Measurements from ENCODE around the gene ZNF280B.

The ZNF280B gene

DNA sequence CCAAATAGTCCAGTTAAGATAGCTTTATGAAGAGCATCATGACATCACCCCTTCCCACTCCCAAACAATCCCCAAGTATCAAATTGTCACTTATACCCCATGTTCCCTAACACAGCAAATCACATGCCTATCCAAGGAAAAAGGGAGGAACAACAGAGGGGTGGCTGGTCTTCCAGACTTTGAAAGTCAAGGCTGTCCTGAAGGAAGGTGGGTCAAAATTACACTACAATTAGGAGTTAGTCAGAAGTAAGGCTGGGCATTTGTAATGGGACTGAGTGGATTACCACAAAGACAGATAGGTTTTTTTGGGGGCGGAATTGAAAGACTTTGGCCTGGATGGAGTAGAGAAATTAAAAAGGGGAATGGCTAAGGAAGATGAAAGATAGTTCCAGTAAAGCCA is 44.6 kb upstream of the ZNF280B start (continued):
- TF ChIP-seq, protein P1, sequence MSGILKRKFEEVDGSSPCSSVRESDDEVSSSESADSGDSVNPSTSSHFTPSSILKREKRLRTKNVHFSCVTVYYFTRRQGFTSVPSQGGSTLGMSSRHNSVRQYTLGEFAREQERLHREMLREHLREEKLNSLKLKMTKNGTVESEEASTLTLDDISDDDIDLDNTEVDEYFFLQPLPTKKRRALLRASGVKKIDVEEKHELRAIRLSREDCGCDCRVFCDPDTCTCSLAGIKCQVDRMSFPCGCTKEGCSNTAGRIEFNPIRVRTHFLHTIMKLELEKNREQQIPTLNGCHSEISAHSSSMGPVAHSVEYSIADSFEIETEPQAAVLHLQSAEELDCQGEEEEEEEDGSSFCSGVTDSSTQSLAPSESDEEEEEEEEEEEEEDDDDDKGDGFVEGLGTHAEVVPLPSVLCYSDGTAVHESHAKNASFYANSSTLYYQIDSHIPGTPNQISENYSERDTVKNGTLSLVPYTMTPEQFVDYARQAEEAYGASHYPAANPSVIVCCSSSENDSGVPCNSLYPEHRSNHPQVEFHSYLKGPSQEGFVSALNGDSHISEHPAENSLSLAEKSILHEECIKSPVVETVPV (CRISPR knock-in tag; IDR thresholded peaks at IDR 0.05): no peak
- TF ChIP-seq PPARA (CRISPR knock-in tag; IDR thresholded peaks at IDR 0.05; ENCODE audit: borderline replicate concordance) (no peak), ZFP3 (CRISPR knock-in tag; IDR thresholded peaks at IDR 0.05) (no peak), CSDC2 (CRISPR knock-in tag; IDR thresholded peaks at IDR 0.05) (no peak), ESRRG (CRISPR knock-in tag; IDR thresholded peaks at IDR 0.05) (no peak), GLIS3 (CRISPR knock-in tag; IDR thresholded peaks at IDR 0.05) (no peak), TCF4 (CRISPR knock-in tag; IDR thresholded peaks at IDR 0.05; ENCODE audit: borderline replicate concordance) (no peak)
- TF ChIP-seq, protein P2, sequence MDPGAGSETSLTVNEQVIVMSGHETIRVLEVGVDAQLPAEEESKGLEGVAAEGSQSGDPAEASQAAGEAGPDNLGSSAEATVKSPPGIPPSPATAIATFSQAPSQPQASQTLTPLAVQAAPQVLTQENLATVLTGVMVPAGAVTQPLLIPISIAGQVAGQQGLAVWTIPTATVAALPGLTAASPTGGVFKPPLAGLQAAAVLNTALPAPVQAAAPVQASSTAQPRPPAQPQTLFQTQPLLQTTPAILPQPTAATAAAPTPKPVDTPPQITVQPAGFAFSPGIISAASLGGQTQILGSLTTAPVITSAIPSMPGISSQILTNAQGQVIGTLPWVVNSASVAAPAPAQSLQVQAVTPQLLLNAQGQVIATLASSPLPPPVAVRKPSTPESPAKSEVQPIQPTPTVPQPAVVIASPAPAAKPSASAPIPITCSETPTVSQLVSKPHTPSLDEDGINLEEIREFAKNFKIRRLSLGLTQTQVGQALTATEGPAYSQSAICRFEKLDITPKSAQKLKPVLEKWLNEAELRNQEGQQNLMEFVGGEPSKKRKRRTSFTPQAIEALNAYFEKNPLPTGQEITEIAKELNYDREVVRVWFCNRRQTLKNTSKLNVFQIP (CRISPR knock-in tag; IDR thresholded peaks at IDR 0.05; ENCODE audit: borderline replicate concordance, low read depth): no peak

DNA sequence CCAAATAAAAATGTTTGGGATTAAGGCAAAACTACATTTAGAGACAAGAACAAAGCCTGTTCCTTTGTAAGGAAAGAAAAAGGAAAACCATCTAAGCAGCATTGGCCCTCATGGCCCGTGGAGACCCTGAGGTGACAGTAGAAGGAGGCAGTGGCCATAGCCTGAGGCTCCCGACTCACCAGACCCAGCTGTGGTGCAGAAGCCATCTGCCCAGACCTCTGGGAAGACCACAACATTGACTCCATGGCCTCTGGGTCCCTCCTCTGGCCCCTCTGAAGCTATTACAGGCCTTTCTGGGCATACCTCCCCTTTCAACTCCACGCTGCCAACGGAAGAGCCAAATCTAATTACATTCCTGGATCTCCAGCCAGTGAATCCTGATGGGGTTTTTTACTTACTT is 44.1 kb upstream of the ZNF280B start:
- peak; percentile 65 for ATAC-seq
- peak; percentile 78 for TF ChIP-seq ZNF8 (CRISPR knock-in tag; IDR thresholded peaks at IDR 0.05)
- TF ChIP-seq TCF4 (CRISPR knock-in tag; IDR thresholded peaks at IDR 0.05; ENCODE audit: borderline replicate concordance): peak; percentile 36; the same call in 1 of the 2 replicates
- no peak for TF ChIP-seq ZFP3 (CRISPR knock-in tag; IDR thresholded peaks at IDR 0.05)

DNA sequence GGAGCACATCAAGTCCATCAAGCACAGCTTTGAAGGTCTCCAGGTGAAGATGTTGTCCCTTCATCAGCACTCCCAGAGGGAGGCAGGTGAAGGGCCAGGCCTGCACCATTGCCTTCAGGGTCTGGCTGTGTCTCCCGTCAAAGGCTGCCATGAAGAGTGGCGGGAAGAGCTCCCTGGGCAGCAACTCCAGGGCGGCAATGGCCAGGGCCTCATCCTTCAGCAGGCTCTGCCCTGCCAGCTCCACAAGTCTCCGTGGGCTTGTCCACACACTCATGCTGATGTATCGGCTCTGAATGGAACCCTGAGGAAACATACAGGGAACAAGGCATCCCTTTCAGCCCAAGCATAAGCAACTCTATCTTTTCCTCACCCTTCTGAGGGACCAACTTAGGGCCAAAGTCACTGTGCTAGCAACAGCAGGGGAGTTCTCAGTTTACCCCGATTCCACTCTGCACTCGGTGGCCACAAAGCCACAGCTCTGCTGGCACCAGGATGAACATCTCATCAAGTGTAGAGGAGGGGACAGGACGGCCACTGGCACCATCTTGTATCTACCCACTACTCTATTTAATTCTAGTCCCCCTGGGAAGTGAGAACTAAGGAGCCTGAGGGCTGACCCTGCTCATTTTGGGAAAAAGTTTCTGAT is 42.4 kb upstream of the ZNF280B start:
- no peak for ATAC-seq

DNA sequence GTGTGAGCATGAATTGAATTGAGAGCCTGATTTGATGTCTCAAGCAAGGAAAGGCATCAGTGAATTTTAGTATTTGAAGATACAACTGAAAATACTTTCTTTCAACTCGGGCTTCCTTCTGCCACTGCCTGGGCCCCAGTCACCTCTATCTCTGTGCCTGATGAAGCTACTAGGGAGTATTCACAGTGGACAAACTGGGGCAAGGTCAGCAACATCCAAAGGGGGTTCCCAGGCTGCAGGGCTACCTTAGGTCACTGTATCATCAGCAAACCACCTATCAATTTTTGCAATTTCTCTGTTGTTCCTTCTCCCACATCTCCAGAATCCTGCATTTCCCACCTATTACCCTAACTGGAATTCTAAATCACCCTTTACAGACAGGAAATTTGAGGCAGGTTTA is 40.4 kb upstream of the ZNF280B start:
- no peak for ATAC-seq

More for the DNA sequence above, 42.4 kb upstream of the ZNF280B start:
- TF ChIP-seq ZFP30 (CRISPR knock-in tag; IDR thresholded peaks at IDR 0.05) (no peak), ARNTL (CRISPR knock-in tag; IDR thresholded peaks at IDR 0.05; ENCODE audit: borderline replicate concordance, low read depth) (no peak), ZNF8 (CRISPR knock-in tag; IDR thresholded peaks at IDR 0.05) (no peak), ISL1 (CRISPR knock-in tag; IDR thresholded peaks at IDR 0.05) (no peak), ZNF70 (CRISPR knock-in tag; IDR thresholded peaks at IDR 0.05) (no peak), ESRRG (CRISPR knock-in tag; IDR thresholded peaks at IDR 0.05) (no peak), TCF4 (CRISPR knock-in tag; IDR thresholded peaks at IDR 0.05; ENCODE audit: borderline replicate concordance) (no peak), ZNF565 (CRISPR knock-in tag; conservative IDR thresholded peaks at IDR 0.05; ENCODE audit: low read depth) (no peak), CSDC2 (CRISPR knock-in tag; IDR thresholded peaks at IDR 0.05) (no peak), OSR1 (CRISPR knock-in tag; IDR thresholded peaks at IDR 0.05) (no peak)
- TF ChIP-seq, protein P3, sequence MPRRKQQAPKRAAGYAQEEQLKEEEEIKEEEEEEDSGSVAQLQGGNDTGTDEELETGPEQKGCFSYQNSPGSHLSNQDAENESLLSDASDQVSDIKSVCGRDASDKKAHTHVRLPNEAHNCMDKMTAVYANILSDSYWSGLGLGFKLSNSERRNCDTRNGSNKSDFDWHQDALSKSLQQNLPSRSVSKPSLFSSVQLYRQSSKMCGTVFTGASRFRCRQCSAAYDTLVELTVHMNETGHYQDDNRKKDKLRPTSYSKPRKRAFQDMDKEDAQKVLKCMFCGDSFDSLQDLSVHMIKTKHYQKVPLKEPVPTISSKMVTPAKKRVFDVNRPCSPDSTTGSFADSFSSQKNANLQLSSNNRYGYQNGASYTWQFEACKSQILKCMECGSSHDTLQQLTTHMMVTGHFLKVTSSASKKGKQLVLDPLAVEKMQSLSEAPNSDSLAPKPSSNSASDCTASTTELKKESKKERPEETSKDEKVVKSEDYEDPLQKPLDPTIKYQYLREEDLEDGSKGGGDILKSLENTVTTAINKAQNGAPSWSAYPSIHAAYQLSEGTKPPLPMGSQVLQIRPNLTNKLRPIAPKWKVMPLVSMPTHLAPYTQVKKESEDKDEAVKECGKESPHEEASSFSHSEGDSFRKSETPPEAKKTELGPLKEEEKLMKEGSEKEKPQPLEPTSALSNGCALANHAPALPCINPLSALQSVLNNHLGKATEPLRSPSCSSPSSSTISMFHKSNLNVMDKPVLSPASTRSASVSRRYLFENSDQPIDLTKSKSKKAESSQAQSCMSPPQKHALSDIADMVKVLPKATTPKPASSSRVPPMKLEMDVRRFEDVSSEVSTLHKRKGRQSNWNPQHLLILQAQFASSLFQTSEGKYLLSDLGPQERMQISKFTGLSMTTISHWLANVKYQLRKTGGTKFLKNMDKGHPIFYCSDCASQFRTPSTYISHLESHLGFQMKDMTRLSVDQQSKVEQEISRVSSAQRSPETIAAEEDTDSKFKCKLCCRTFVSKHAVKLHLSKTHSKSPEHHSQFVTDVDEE (CRISPR knock-in tag; IDR thresholded peaks at IDR 0.05): no peak
- TF ChIP-seq, protein P4, sequence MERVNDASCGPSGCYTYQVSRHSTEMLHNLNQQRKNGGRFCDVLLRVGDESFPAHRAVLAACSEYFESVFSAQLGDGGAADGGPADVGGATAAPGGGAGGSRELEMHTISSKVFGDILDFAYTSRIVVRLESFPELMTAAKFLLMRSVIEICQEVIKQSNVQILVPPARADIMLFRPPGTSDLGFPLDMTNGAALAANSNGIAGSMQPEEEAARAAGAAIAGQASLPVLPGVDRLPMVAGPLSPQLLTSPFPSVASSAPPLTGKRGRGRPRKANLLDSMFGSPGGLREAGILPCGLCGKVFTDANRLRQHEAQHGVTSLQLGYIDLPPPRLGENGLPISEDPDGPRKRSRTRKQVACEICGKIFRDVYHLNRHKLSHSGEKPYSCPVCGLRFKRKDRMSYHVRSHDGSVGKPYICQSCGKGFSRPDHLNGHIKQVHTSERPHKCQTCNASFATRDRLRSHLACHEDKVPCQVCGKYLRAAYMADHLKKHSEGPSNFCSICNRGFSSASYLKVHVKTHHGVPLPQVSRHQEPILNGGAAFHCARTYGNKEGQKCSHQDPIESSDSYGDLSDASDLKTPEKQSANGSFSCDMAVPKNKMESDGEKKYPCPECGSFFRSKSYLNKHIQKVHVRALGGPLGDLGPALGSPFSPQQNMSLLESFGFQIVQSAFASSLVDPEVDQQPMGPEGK (CRISPR knock-in tag; IDR thresholded peaks at IDR 0.05; ENCODE audit: borderline replicate concordance): no peak

More for the DNA sequence above, 40.4 kb upstream of the ZNF280B start:
- TF ChIP-seq, protein P5, sequence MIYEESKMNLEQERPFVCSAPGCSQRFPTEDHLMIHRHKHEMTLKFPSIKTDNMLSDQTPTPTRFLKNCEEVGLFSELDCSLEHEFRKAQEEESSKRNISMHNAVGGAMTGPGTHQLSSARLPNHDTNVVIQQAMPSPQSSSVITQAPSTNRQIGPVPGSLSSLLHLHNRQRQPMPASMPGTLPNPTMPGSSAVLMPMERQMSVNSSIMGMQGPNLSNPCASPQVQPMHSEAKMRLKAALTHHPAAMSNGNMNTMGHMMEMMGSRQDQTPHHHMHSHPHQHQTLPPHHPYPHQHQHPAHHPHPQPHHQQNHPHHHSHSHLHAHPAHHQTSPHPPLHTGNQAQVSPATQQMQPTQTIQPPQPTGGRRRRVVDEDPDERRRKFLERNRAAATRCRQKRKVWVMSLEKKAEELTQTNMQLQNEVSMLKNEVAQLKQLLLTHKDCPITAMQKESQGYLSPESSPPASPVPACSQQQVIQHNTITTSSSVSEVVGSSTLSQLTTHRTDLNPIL (CRISPR knock-in tag; IDR thresholded peaks at IDR 0.05; ENCODE audit: low read depth): no peak
- no peak for TF ChIP-seq PPARA (CRISPR knock-in tag; IDR thresholded peaks at IDR 0.05; ENCODE audit: borderline replicate concordance)
- TF ChIP-seq, protein P2 (CRISPR knock-in tag; IDR thresholded peaks at IDR 0.05; ENCODE audit: borderline replicate concordance, low read depth): no peak
- TF ChIP-seq, protein P3 (CRISPR knock-in tag; IDR thresholded peaks at IDR 0.05): no peak
